HepG2 (cell line): ENCODE results near the gene ABHD4. TPM values are rescaled to one million over a fixed set of nuclear protein-coding genes. Genes with fewer than 3 reads are reported as not detected.

Experiments used
- ARHGAP35 ChIP-seq: sonication (generic); formaldehyde crosslinking; IDR thresholded peaks from 2 replicates; pipeline ENCODE4 v1.9.0; 2022; ENCODE audit warnings: mild to moderate bottlenecking, inconsistent platforms, moderate library complexity, missing genetic modification reagents, borderline replicate concordance
- FOXA3 ChIP-seq: IDR thresholded peaks from 2 replicates; pipeline ENCODE4 v1.6.1; 2016; ENCODE audit warnings: missing genetic modification reagents, missing compliant biosample characterization
- HOXA5 ChIP-seq: sonication (generic); formaldehyde crosslinking; IDR thresholded peaks from 2 replicates; pipeline ENCODE4 v1.4.0; 2020; ENCODE audit warnings: missing genetic modification reagents
- HOXA9 ChIP-seq: sonication (generic); formaldehyde crosslinking; IDR thresholded peaks from 2 replicates; pipeline ENCODE4 v1.8.1; 2022; ENCODE audit warnings: missing genetic modification reagents, mild to moderate bottlenecking, moderate library complexity, borderline replicate concordance
- MAZ ChIP-seq, 2 experiments: sonication (generic) in 1 of 2; formaldehyde crosslinking in 1 of 2; IDR thresholded peaks; 2 replicates each; pipeline versions ENCODE4 v1.5.0 to v1.6.1; 2012 to 2020; ENCODE audit warnings: low read depth in 2 of 2, mild to moderate bottlenecking in 2 of 2, borderline replicate concordance in 1 of 2, improper control_type of control experiment in 1 of 2, low read length in 1 of 2, missing genetic modification reagents in 1 of 2, moderate library complexity in 1 of 2
- MEF2D ChIP-seq: sonication (generic); formaldehyde crosslinking; IDR thresholded peaks from 2 replicates; pipeline ENCODE4 v1.5.1; 2020; ENCODE audit warnings: mild to moderate bottlenecking, missing genetic modification reagents
- NBN ChIP-seq: fragments of 450-650 bp; conservative IDR thresholded peaks from 2 replicates; pipeline ENCODE4 v1.6.1; 2017
- SMAD3 ChIP-seq: sonication (generic); formaldehyde crosslinking; IDR thresholded peaks from 2 replicates; pipeline ENCODE4 v1.4.0; 2020; ENCODE audit warnings: missing genetic modification reagents
- SRF ChIP-seq: IDR thresholded peaks from 2 replicates; pipeline ENCODE4 v1.6.1; 2011; ENCODE audit warnings: mild to moderate bottlenecking, low read depth, low read length, moderate library complexity
- SRY ChIP-seq: sonication (generic); formaldehyde crosslinking; IDR thresholded peaks from 2 replicates; pipeline ENCODE4 v1.8.0; 2022; ENCODE audit warnings: mild to moderate bottlenecking, missing genetic modification reagents
- TAF1 ChIP-seq: sonication (generic); formaldehyde crosslinking; IDR thresholded peaks from 2 replicates; pipeline ENCODE4 v1.4.0; 2020; ENCODE audit warnings: missing genetic modification reagents
- TGIF2 ChIP-seq: IDR thresholded peaks from 2 replicates; pipeline ENCODE4 v1.6.1; 2016; ENCODE audit warnings: control low read depth, missing compliant biosample characterization
- YY1 ChIP-seq: IDR thresholded peaks from 2 replicates; pipeline ENCODE4 v1.6.1; 2011; ENCODE audit warnings: low read length, low read depth, moderate library complexity, mild to moderate bottlenecking; ENCODE audit not compliant: insufficient read depth, insufficient replicate concordance
- ZBTB3 ChIP-seq: sonication (generic); formaldehyde crosslinking; IDR thresholded peaks from 2 replicates; pipeline ENCODE4 v1.4.0; 2020; ENCODE audit warnings: low read depth, mild to moderate bottlenecking, moderate library complexity, missing genetic modification reagents, borderline replicate concordance
- ZEB1 ChIP-seq: IDR thresholded peaks from 2 replicates; pipeline ENCODE4 v1.6.1; 2012; ENCODE audit warnings: mild to moderate bottlenecking, low read depth, inconsistent platforms; ENCODE audit not compliant: insufficient replicate concordance
- ZMAT3 ChIP-seq: sonication (generic); formaldehyde crosslinking; conservative IDR thresholded peaks from 2 replicates; pipeline ENCODE4 v1.7.0; 2021; ENCODE audit warnings: missing genetic modification reagents
- ZNF292 ChIP-seq: sonication (generic); formaldehyde crosslinking; IDR thresholded peaks from 2 replicates; pipeline ENCODE4 v1.8.1; 2022; ENCODE audit warnings: mild to moderate bottlenecking, low read depth, missing genetic modification reagents, borderline replicate concordance
- ZNF335 ChIP-seq: sonication (generic); formaldehyde crosslinking; IDR thresholded peaks from 2 replicates; pipeline ENCODE4 v1.4.0; 2020; ENCODE audit warnings: missing genetic modification reagents
- ZNF589 ChIP-seq: sonication (generic); formaldehyde crosslinking; conservative IDR thresholded peaks from 2 replicates; pipeline ENCODE4 v1.8.0; 2022; ENCODE audit warnings: mild to moderate bottlenecking, moderate library complexity, missing genetic modification reagents
- ZNF629 ChIP-seq: sonication (generic); formaldehyde crosslinking; conservative IDR thresholded peaks from 2 replicates; pipeline ENCODE4 v1.5.0; 2020; ENCODE audit warnings: missing genetic modification reagents
- ZSCAN29 ChIP-seq: sonication (generic); formaldehyde crosslinking; conservative IDR thresholded peaks from 2 replicates; pipeline ENCODE4 v1.4.0; 2020; ENCODE audit warnings: mild to moderate bottlenecking, missing genetic modification reagents
- polyA plus RNA-seq, 8 experiments: library from polyadenylated mRNA; depleted of rRNA in 3 of 8; stranded (reverse) in 7 of 8; unstranded in 1 of 8; fragments of >200 nt; fragmentation: Illumina TruSeq in 4 of 8; extraction: Trizol in 4 of 8; gene quantifications; 2 replicates each; pipeline versions ENCODE4 v1.2.1 to v1.2.3, GENCODE V29; 2011 to 2016; ENCODE audit warnings: low read depth in 4 of 8, missing spikeins in 1 of 8, mixed read lengths in 1 of 8; ENCODE audit not compliant: insufficient read depth in 1 of 8
- total RNA-seq, 5 experiments: library from RNA; depleted of rRNA; stranded (reverse); fragments of >200 nt; fragmentation: Illumina TruSeq; extraction: Trizol; gene quantifications; 2 replicates each; pipeline ENCODE4 v1.2.3, GENCODE V29; 2016; ENCODE audit warnings: low read depth in 1 of 5
- TF ChIP-seq, protein P1 (sequence below): sonication (generic); formaldehyde crosslinking; IDR thresholded peaks from 2 replicates; pipeline ENCODE4 v1.5.1; 2020; ENCODE audit warnings: missing genetic modification reagents, mild to moderate bottlenecking, borderline replicate concordance
- TF ChIP-seq, protein P2 (sequence below): sonication (generic); formaldehyde crosslinking; IDR thresholded peaks from 2 replicates; pipeline ENCODE4 v1.4.0; 2020; ENCODE audit warnings: missing genetic modification reagents
- TF ChIP-seq, protein P3 (sequence below): sonication (generic); formaldehyde crosslinking; IDR thresholded peaks from 2 replicates; pipeline ENCODE4 v1.4.0; 2020; ENCODE audit warnings: missing genetic modification reagents, borderline replicate concordance

The ABHD4 gene
- total and polyA plus RNA-seq, 2 of the 13 experiments (the other 11 are each of a cell fraction or from before 2014, with no cell fraction given): 16.1 to 47.5 TPM

DNA sequence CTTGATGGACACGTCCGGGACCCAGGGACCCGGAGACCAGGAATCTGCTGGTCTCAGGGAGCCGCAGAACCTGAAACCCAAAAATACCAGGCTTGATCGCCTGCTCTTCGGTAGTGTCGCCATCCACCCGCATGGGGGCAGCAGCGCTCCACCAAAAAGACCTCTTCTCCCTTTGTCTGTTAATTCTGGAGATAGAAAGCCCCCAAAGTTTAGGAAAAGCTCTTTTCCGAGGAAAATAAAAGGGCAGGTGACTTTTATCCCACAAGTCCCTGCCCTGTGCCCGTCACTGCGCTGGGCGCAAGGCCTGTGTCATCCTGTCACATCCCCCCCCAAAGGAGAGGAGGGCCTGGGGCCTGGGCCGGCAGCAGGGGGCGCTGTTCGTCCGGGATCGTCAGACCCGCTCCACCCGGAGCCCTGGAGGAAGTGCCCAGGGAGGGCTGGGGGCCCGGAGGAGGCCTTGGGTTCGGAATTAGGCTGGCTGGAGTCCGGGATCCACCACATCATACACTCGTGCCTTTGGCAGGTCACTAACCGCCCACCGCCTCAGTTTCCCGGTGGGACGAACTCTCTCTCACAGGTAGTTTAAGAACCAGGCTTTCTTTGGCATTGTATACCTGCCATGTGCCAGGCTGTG, 41.0 kb upstream of the ABHD4 start (continued):
- no peak; the same call in 1 of the 2 replicates for TF ChIP-seq SRF
- no peak for TF ChIP-seq TAF1 (CRISPR knock-in tag)
- 0 out of 2 replicates have a peak, but pooled peaks have one; percentile 58 for TF ChIP-seq ZMAT3 (CRISPR knock-in tag)
- TF ChIP-seq HOXA9 (CRISPR knock-in tag): peak; percentile 42; the same call in 1 of the 2 replicates
- TF ChIP-seq HOXA5 (CRISPR knock-in tag): peak; percentile 93; the same call in 1 of the 2 replicates
- no peak for TF ChIP-seq NBN
- TF ChIP-seq MAZ (IDR thresholded peaks at IDR 0.05; ENCODE audit: borderline replicate concordance, low read depth, low read length): no peak
- peak; percentile 46; the same call in 1 of the 2 replicates for TF ChIP-seq MAZ (CRISPR knock-in tag; IDR thresholded peaks at IDR 0.05; ENCODE audit: low read depth)
- TF ChIP-seq ARHGAP35 (CRISPR knock-in tag): peak; percentile 82; the same call in 1 of the 2 replicates
- TF ChIP-seq ZNF335 (CRISPR knock-in tag): peak; percentile 27; the same call in 1 of the 2 replicates
- TF ChIP-seq ZEB1: no peak
- peak; percentile 63; the same call in 1 of the 2 replicates for TF ChIP-seq SRY (CRISPR knock-in tag)
- peak; percentile 52 for TF ChIP-seq FOXA3 (CRISPR knock-in tag)
- TF ChIP-seq, protein P1, sequence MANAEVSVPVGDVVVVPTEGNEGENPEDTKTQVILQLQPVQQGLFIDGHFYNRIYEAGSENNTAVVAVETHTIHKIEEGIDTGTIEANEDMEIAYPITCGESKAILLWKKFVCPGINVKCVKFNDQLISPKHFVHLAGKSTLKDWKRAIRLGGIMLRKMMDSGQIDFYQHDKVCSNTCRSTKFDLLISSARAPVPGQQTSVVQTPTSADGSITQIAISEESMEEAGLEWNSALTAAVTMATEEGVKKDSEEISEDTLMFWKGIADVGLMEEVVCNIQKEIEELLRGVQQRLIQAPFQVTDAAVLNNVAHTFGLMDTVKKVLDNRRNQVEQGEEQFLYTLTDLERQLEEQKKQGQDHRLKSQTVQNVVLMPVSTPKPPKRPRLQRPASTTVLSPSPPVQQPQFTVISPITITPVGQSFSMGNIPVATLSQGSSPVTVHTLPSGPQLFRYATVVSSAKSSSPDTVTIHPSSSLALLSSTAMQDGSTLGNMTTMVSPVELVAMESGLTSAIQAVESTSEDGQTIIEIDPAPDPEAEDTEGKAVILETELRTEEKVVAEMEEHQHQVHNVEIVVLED (CRISPR knock-in tag): no peak
- peak; percentile 55 for TF ChIP-seq YY1
- no peak for TF ChIP-seq TGIF2
- TF ChIP-seq MEF2D (CRISPR knock-in tag): peak; percentile 78; the same call in 1 of the 2 replicates
- no peak for TF ChIP-seq ZNF589 (CRISPR knock-in tag)
- peak; percentile 84; the same call in 1 of the 2 replicates for TF ChIP-seq SMAD3 (CRISPR knock-in tag)
- TF ChIP-seq, protein P2, sequence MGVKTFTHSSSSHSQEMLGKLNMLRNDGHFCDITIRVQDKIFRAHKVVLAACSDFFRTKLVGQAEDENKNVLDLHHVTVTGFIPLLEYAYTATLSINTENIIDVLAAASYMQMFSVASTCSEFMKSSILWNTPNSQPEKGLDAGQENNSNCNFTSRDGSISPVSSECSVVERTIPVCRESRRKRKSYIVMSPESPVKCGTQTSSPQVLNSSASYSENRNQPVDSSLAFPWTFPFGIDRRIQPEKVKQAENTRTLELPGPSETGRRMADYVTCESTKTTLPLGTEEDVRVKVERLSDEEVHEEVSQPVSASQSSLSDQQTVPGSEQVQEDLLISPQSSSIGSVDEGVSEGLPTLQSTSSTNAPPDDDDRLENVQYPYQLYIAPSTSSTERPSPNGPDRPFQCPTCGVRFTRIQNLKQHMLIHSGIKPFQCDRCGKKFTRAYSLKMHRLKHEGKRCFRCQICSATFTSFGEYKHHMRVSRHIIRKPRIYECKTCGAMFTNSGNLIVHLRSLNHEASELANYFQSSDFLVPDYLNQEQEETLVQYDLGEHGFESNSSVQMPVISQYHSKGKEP: peak; percentile 93; the same call in 1 of the 2 replicates
- peak; percentile 2; the same call in 1 of the 2 replicates for TF ChIP-seq ZNF292
- no peak for TF ChIP-seq ZBTB3 (CRISPR knock-in tag)
- TF ChIP-seq ZSCAN29: no peak
- TF ChIP-seq ZNF629 (CRISPR knock-in tag): 0 out of 2 replicates have a peak, but pooled peaks have one; percentile 41
- TF ChIP-seq, protein P3, sequence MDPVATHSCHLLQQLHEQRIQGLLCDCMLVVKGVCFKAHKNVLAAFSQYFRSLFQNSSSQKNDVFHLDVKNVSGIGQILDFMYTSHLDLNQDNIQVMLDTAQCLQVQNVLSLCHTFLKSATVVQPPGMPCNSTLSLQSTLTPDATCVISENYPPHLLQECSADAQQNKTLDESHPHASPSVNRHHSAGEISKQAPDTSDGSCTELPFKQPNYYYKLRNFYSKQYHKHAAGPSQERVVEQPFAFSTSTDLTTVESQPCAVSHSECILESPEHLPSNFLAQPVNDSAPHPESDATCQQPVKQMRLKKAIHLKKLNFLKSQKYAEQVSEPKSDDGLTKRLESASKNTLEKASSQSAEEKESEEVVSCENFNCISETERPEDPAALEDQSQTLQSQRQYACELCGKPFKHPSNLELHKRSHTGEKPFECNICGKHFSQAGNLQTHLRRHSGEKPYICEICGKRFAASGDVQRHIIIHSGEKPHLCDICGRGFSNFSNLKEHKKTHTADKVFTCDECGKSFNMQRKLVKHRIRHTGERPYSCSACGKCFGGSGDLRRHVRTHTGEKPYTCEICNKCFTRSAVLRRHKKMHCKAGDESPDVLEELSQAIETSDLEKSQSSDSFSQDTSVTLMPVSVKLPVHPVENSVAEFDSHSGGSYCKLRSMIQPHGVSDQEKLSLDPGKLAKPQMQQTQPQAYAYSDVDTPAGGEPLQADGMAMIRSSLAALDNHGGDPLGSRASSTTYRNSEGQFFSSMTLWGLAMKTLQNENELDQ (CRISPR knock-in tag): 0 out of 2 replicates have a peak, but pooled peaks have one; percentile 9
